ENCODE results near the gene MPP4. TPM values are rescaled to one million over a fixed set of nuclear protein-coding genes. Genes with fewer than 3 reads are reported as not detected.

Gene MPP4, protein sequence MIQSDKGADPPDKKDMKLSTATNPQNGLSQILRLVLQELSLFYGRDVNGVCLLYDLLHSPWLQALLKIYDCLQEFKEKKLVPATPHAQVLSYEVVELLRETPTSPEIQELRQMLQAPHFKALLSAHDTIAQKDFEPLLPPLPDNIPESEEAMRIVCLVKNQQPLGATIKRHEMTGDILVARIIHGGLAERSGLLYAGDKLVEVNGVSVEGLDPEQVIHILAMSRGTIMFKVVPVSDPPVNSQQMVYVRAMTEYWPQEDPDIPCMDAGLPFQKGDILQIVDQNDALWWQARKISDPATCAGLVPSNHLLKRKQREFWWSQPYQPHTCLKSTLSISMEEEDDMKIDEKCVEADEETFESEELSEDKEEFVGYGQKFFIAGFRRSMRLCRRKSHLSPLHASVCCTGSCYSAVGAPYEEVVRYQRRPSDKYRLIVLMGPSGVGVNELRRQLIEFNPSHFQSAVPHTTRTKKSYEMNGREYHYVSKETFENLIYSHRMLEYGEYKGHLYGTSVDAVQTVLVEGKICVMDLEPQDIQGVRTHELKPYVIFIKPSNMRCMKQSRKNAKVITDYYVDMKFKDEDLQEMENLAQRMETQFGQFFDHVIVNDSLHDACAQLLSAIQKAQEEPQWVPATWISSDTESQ
- total RNA-seq, result 0.59 TPM

DNA sequence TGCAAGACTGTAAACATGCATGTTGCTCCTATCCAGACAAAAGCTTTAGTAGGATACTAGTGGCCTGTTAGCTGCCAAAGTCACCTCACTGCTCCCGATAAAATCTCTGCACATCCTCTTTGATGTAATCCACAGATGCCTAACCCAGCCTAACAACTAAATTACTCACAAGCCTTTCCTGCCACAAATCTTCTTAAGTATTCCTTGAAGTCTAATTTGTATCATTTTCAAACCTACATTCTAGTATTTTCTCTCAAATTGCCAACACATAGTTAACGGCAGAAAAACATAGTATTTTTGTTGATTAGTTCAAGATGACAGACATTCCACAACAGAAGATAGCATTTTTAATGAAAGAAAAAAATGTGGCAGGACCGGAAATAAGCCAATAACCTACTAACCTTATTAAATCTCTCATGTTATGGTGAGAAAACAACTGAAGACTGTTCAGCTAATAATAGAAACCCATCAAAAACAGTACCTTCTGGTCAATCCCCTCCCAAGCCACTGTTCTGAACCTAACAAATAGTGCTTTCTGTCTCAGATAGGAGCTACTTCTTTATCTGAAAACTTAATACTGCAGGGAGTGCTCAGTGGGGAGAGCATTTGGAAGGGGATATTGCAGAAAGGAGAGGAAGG lies at the start of gene MPP4:
Gene MPP4 (minus strand): TSS at position 57 of the 639 bp plus-strand sequence. CDS start 4,690 bp downstream, outside the sequence.
- DNase-seq, result peak; percentile 38

GRCh38 chr2:201746551-201746950 lies 48.1 kb upstream of the MPP4 start:
- DNase-seq, result no peak

GRCh38 chr2:201735486-201735885 lies 37.0 kb upstream of the MPP4 start:
- no peak for DNase-seq

DNA sequence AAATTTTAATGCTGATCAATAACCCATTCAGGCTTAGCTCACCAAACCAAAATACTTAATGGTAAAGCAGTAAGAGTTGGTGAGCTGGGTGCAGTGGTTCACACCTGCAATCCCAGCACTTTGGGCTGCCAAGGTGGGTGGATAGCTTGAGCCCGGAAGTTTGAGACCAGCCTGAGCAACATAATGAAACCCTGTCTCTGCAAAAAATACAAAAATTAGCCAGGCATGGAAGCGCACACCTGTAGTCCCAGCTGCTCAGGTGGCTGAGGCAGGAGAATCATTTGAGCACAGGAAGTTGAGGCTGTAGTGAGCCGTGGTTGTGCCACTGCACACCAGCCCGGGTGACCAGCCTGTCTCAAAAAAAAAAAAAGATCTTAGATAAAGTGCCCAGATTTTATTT lies 35.7 kb upstream of the MPP4 start:
- no peak for DNase-seq

- no peak for DNase-seq
Measured at GRCh38 chr2:201733544-201733943, 35.1 kb upstream of the MPP4 start.

- no peak for DNase-seq
Measured at GRCh38 chr2:201730651-201731285, 32.3 kb upstream of the MPP4 start.

GRCh38 chr2:201715459-201715858 lies 17.0 kb upstream of the MPP4 start:
- DNase-seq, result no peak

DNA sequence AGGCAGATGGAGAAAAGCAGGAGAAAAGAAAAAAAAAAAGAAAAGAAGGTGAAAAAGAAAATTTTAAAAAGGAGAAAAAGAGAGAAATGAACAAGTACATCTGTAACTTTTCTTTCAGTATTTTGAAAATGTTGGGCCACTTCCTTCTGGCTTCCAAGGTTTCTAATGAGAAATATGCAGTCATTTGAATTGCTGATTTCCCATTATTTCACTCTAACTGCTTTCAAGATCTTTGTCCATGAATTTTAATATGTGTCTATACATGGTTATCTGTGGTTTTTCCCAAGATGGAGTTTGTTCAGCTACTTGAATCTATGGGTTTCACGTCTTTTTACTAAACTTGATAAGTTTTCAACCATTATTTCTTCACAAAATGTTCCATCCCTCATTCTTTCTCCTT lies 14.3 kb upstream of the MPP4 start:
- no peak for DNase-seq

- DNase-seq, result no peak
Measured at GRCh38 chr2:201709747-201710146, 11.3 kb upstream of the MPP4 start.

GRCh38 chr2:201709049-201709448 lies 10.6 kb upstream of the MPP4 start:
- no peak for DNase-seq

DNA sequence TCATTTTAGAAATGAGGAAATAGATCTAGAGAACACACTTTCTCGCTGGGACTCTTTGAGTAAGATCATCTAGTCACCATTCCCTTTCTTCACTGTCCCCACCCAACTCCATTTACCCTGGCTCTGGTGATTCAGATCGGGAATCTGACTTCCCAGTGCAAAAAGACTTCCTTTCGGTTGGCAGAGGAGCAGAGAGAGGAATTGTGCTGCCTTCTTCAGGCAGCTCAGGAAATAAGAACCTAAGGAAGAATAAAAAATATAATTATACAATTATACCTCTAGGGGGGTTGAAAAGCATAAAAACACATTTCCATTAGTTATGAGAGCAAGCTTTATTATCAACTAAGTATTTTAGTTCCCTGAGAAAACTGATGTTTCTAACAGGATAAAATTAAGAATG lies 9.3 kb upstream of the MPP4 start:
- DNase-seq, result no peak

GRCh38 chr2:201707142-201707541 lies 8.7 kb upstream of the MPP4 start:
- no peak for DNase-seq

GRCh38 chr2:201704536-201704935 lies 6.1 kb upstream of the MPP4 start:
- no peak for DNase-seq

DNA sequence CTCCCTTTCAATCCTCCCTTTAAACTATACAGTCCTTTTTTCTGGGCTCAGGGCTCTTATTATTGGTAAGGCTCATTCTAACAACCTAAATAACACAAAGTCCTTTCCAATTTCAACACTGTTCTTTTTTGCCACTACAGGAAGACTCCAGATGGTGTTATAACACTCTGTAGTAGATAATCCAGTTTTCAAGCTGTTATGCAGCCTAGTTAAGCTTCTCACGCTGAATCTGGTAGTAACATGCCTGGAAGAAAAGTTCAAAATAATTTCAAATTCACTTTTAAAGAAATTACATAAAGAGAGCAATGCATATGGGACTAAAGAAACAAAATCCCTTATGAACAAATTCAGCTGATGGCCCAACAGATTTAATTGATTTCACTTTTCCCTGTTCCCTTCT lies 3.2 kb upstream of the MPP4 start:
- DNase-seq, result no peak

DNA sequence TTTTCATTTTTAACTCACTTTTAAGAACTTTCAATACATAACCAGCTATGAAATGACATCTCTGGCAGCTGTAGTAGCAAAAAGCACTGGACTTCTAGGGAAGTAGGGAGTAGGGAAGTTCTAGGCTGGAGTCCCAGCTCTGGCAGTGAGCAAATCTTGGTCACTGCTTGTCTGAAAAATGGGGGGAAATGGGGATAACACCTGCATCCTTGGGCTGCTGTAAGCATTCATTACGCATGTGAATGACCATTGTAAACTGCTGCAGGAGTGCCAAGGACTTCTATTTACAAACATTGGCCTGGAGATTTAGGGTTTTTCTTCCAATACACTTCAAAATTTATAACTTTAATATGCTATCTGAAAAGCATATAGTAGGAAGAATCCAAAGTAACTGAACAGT lies 972 bp upstream of the MPP4 start:
- DNase-seq, result no peak

DNA sequence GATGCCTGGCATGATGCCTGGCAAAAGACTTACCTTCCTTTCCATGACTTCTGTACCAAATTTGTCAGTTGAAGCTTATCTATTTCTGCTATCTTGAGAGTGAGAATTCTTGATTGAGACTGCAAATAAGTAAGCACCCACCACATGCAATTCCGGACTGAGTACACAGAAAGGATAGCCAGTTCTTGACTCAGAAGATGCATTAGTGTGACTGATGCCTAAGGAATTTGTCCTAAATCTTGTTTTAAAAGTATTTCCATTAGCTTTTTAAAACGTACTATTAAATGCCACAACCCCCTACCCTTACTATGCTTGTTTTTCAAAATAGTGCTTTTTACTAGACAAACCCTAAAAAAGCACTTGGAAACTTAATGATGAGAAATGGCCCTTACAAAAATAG lies 545 bp downstream of the MPP4 start:
- peak; percentile 2 for DNase-seq

DNA sequence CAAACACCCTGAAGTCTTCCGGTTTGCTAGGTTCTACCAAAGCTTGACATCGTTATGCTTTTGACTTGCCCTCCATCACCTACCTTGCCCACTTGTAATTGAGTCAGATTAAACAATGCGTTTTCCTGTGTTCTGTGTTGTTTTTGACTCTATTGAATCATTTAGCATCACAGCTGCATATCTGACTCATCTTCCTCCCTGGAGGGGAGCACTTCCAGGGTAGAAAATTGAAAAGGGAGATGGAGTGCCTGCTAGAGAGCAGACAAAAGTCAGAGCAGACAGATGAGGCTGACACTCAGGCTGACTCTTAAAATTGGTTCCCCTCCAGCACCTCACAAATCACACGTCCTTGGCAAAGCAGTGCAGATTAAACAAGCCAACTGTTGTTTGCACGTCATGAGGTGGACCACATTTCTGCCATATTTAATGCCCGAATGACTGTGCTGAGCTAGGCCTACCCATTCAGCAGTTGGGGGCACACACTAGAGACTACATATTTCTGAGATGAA lies 2.2 kb downstream of the MPP4 start:
- DNase-seq, result no peak

- DNase-seq, result no peak
Measured at GRCh38 chr2:201685156-201685555, 13.3 kb downstream of the MPP4 start.

- no peak for DNase-seq
Measured at GRCh38 chr2:201680743-201681142, 17.7 kb downstream of the MPP4 start.

DNA sequence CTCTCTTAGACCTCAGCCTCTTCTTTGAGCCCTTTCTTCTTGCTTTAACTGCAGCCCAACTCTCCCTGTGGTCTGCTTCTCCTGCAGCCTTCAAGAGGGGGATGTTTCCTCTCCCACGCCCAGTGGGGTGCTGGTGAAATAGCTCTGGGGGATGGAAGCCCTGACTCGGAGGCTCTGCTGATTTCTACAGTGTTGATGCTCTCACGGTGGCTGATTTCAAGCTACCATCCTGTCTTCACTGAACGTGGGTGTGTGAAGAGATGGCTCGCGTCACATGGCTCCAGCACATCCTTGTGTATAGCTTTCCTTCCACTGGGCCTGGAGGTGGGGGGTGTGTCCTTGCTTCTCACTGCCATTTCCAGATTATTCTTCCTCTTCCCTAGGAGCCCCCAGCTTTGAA lies 20.0 kb downstream of the MPP4 start:
- DNase-seq, result no peak

- no peak for DNase-seq
Measured at GRCh38 chr2:201675454-201675853, 23.0 kb downstream of the MPP4 start.

- DNase-seq, result no peak
Measured at GRCh38 chr2:201674794-201675193, 23.6 kb downstream of the MPP4 start.

DNA sequence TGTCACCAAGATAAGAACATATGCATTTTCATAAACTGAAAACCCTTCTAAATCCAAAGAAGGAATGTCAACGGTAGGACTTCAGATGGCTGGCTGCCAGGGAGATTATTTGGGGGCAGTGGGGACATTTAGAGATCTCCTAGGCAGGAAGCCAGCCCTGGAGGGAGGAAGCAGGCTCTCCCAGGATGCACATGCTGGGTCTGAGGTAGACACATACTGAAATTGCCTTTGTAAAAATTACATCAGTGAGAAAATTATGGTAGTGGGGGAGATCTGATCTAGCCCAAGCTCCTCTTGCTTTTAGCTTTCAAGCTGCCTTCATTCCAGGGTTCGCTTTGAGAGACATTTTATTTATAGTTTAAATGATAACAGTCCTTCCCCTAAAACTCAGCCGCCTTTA lies 24.1 kb downstream of the MPP4 start:
- no peak for DNase-seq
